ENCODE measurements around the gene AP1M1. TPM values are rescaled to one million over a fixed set of nuclear protein-coding genes. Genes with fewer than 3 reads are reported as not detected.

Gene AP1M1
- total RNA-seq, 1 experiment from 2014 or later: 30.3 TPM

GRCh38 chr19:16233836-16234551 lies 36.3 kb downstream of the AP1M1 start:
- H2AFZ ChIP-seq (ENCODE audit: low read length): no peak overlapping the region
- H3K9me3 ChIP-seq (ENCODE audit: control insufficient read depth, low read depth, low read length): no peaks in the 10 kb centered on the region
- Mint-ChIP-seq H3K4me3 (no peak overlapping the region), H3K36me3 (ENCODE audit: insufficient read depth in 1 of 3, low read depth in 3 of 3) (peaks cover 3 to 28% (median 10%) of the 10 kb centered on the region in 3 experiments; a peak in 6 of 7 replicates), H3K27me3 (ENCODE audit: low read depth) (peaks cover 2% of the 10 kb centered on the region), H3K27ac (peak overlapping the region in 1 of 3 experiments; percentile 57; a peak in 1 of 7 replicates), H3K4me1 (no peaks in the 10 kb centered on the region), H3K9me3 (no peaks in the 10 kb centered on the region; a peak in 1 of 5 replicates)
- no peak overlapping the region for H3K56ac ChIP-seq (ENCODE audit: insufficient read length, low read depth, low read length)
- no peak overlapping the region for H2BK120ac ChIP-seq (ENCODE audit: low read depth, low read length, poor library complexity, severe bottlenecking)
- H4K5ac ChIP-seq (ENCODE audit: insufficient read length, low read depth, low read length): no peak overlapping the region
- H3K27me3 ChIP-seq (ENCODE audit: insufficient read depth, low read length): no peaks in the 10 kb centered on the region
- H3K79me1 ChIP-seq (ENCODE audit: insufficient read depth, low read depth, low read length, poor library complexity, severe bottlenecking): no peaks in the 10 kb centered on the region
- no peak overlapping the region for H2AK5ac ChIP-seq (ENCODE audit: insufficient read length, low read length)
- no peak overlapping the region for H3K18ac ChIP-seq (ENCODE audit: insufficient read length, low read depth, low read length)
- TF ChIP-seq CTCF (conservative IDR thresholded peaks at IDR 0.05): no peak
- DNase-seq: no peak
- no peak overlapping the region for H2BK5ac ChIP-seq (ENCODE audit: insufficient read length, low read length)
- no peak overlapping the region for H3K14ac ChIP-seq (ENCODE audit: insufficient read depth, low read length)
- H4K8ac ChIP-seq (replicated peaks; ENCODE audit: insufficient read length, low read depth, low read length): no peak overlapping the region
- no peak overlapping the region for H3K27ac ChIP-seq (ENCODE audit: insufficient read length, low read depth, low read length)
- H2BK15ac ChIP-seq (ENCODE audit: low read depth, low read length): no peak overlapping the region
- no peak overlapping the region for H4K91ac ChIP-seq (ENCODE audit: insufficient read length, low read depth, low read length)
- no peaks in the 10 kb centered on the region for H3K79me2 ChIP-seq (ENCODE audit: insufficient read depth, low read length)
- no peak overlapping the region for H3K9ac ChIP-seq (ENCODE audit: extremely low read depth, insufficient read length, low read length)
- no peaks in the 10 kb centered on the region for H3K4me1 ChIP-seq (ENCODE audit: insufficient read depth, low read length)
- H2BK20ac ChIP-seq (ENCODE audit: low read depth, low read length, poor library complexity, severe bottlenecking): no peak overlapping the region
- no peak overlapping the region for H3T11ph ChIP-seq (ENCODE audit: low read length)
- H3K4ac ChIP-seq (ENCODE audit: low read depth, low read length): no peak overlapping the region
- no peak overlapping the region for H3K4me2 ChIP-seq (ENCODE audit: insufficient read depth, insufficient read length, low read length)
- H4K20me1 ChIP-seq (ENCODE audit: control insufficient read depth, insufficient read depth, insufficient read length): no peaks in the 10 kb centered on the region
- H2BK12ac ChIP-seq (ENCODE audit: insufficient read length, low read depth, low read length): no peak overlapping the region
- H3K23ac ChIP-seq (ENCODE audit: insufficient read length, low read depth, low read length): no peak overlapping the region
- H3K23me2 ChIP-seq (ENCODE audit: insufficient read length, low read depth, low read length, poor library complexity, severe bottlenecking): no peaks in the 10 kb centered on the region
- WGBS (ENCODE audit: extremely low coverage, insufficient read length, low lambda C conversion rate): no CpG with 5 or more reads among the region's 19 CpGs

Data from H9 (cell line).